Measurements from ENCODE around the gene PRKAG1. TPM values are rescaled to one million over a fixed set of nuclear protein-coding genes. Genes with fewer than 3 reads are reported as not detected.
A peak's percentile ranks its signal among the peaks of the same experiment; 100 is the strongest.
"Not testable (repeated sequence)": the region's sequence is repeated elsewhere in the genome, so short reads cannot be mapped to it uniquely, and the experiment has no call there.

Gene PRKAG1
- 29.8 TPM for total RNA-seq

DNA sequence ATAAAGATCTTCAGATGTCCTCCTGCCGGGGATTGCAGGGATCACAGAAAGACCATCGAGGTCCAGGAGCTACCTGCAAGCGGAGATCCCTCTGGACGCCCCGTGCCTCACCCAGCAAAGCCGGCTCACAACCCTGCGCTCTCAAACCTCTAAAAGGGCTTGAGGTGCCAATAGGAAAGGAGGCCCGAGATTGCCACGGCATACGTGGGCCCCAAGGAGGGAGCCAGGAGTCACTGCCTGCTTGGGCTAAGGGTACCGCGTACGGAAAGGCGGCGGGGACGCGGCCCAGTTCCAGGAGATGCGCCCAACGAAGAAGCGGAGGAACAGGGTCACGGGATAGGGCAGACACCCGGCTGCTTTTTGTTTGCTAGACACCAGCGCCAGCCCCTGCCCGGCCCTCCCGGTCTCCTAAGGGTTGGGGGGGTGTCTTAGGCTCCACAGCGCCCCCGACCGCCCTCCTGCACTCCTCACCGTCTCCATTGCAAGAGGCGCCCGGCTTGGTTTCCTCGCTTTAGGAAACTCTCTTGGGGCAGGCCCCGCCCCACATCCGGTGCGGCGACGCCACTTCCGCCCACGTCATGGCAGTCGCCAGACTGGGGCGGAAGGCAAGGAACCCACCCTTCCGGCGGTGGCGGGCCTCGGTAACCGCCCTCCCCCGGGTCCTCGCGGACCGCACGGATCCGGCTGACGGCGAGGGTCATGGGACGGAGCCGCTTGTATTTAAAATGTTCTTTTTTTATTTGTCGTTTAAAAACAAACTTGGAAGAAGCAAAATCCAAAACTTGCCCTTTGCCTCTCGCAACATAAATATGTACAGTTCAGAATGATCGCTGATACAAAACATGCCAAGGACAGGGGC lies at the start of gene PRKAG1:
Gene PRKAG1, minus strand, starts transcription at position 516 of the 859 bp plus-strand sequence. Its CDS starts 36 bp downstream, at position 480.
- Histone ChIP-seq H3K27me3 (ENCODE audit: insufficient read depth, low read length) (no peaks in the 10 kb centered on the region), H3K4me1 (ENCODE audit: insufficient read depth, low read length) (peaks cover 27% of the 10 kb centered on the region), H3K4me3 (ENCODE audit: low read length) (peak within 1 kb of the TSS; percentile 84), H3K9me3 (ENCODE audit: low read depth, low read length) (no peaks in the 10 kb centered on the region)

GRCh38 chr12:49066120-49066519 lies 47.5 kb upstream of the PRKAG1 start:
- H3K4me3 ChIP-seq (ENCODE audit: low read length) = no peak overlapping the region
- H3K27me3 ChIP-seq (ENCODE audit: insufficient read depth, low read length) = no peaks in the 10 kb centered on the region
- peaks cover 19% of the 10 kb centered on the region for H3K4me1 ChIP-seq (ENCODE audit: insufficient read depth, low read length)
- H3K9me3 ChIP-seq (ENCODE audit: low read depth, low read length) = no peaks in the 10 kb centered on the region

DNA sequence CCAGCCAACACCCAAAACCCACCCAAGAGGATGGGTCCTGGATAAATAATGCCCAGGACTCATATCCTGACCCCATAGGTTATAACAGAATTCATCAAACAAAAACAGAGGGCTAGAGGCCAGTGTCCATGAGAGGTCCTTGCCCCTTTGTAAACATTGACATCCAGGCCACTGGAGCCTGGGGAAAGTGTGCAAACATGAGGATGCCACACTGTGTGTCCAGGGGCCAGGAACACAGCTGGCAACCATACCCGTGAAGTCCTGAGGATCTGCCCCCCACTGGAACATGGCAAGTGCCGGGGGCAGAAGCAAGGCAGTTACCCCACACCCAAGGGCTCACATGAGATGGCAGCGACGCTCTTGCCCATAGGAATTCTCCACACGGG lies 46.2 kb upstream of the PRKAG1 start:
- no peaks in the 10 kb centered on the region for H3K9me3 ChIP-seq (ENCODE audit: low read depth, low read length)
- H3K4me1 ChIP-seq (ENCODE audit: insufficient read depth, low read length) = peaks cover 17% of the 10 kb centered on the region
- no peak overlapping the region for H3K4me3 ChIP-seq (ENCODE audit: low read length)
- H3K27me3 ChIP-seq (ENCODE audit: insufficient read depth, low read length) = no peaks in the 10 kb centered on the region

DNA sequence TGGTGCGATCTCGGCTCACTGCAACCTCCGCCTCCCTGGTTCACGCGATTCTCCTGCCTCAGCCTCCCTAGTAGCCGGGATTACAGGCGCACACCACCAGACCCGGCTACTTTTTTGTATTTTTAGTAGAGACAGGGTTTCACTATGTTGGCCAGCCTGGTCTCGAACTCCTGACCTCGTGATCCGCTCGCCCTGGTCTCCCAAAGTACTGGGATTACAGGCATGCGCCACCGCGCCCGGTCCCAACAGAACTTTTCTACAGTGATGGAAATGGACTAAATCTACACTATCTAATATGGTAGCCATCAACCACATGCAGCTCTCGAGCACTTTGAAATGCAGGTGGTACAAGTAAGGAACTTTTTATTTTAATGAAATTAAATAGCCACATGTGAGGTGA lies 43.3 kb upstream of the PRKAG1 start:
- H3K4me3 ChIP-seq (ENCODE audit: low read length); H3K27me3 ChIP-seq (ENCODE audit: insufficient read depth, low read length); H3K9me3 ChIP-seq (ENCODE audit: low read depth, low read length): not testable (repeated sequence)
- peaks cover 35% of the 10 kb centered on the region for H3K4me1 ChIP-seq (ENCODE audit: insufficient read depth, low read length)

DNA sequence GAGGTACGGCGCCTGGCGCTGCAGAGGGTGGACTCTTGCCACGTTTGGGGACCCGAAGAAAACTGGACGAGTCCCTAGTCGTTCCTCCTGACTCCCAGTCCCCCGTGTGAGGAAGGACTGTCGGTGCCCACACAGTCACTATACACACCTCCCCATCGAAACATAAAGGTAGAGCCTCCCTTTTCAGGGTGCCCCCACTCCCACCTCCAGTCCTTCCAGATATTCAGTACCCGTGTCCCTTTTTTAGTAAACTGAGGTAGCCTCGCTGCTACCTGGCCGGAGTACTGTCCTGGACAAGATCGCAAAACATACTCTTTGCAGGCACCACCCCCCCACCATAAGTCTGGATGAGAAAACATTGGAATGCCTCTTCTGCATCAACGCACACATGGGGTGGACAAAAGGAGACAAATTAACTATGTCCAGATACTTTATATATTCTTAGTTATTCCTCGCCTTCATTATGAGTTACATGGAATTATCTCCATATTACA lies 42.6 kb upstream of the PRKAG1 start:
- Histone ChIP-seq H3K9me3 (ENCODE audit: low read depth, low read length) (no peaks in the 10 kb centered on the region), H3K4me1 (ENCODE audit: insufficient read depth, low read length) (peaks cover 42% of the 10 kb centered on the region), H3K4me3 (ENCODE audit: low read length) (peak overlapping the region; percentile 91), H3K27me3 (ENCODE audit: insufficient read depth, low read length) (no peaks in the 10 kb centered on the region)

DNA sequence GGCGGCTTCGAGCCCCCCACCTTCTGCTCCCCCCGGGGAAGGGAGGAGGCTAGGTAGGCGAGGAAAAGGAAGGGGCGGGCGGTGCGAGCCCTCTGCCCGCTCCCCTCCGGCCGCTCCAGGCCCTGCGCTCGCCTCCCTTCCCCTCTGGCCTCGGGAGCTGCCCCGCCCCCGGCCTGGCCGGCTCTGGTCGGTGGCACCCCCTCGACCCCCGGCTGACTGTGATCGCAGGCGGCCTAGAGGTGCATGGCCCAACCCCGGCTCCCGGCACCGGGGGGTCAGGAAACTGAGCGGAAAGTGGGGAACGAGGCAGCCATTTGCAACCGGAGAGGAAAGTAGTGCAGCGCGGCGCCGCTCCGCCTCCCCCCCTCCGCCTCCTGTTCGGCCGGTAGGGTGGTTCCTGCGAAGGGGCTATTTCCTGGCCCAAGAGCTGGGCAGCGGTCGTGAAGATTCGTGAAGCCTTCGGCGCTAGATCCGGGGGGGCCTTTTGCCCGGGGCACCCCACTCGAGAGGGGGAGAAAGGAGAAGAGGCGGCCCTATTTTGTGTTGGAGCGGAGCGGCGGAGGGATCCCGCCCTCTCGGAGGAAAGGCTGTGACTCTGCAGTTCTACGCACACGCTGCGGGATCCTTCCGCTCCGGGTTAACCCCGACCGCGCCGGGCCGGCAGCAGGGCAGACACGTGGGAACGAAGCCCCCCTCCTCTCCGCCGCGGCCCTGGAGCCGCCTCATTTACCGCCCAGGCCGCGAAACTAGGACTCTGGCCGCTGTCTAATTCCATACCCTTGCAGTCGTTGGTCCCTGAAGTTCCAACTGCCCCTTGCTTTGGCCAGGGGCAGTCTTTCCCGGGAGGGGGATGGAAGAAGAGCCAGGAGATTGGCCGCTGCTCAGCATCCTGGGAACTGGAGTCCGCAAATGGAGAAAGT lies 41.9 kb upstream of the PRKAG1 start, which contains the start of gene KMT2D:
Gene KMT2D, minus strand, starts transcription at position 558 of the 920 bp plus-strand sequence. CDS start 5,470 bp downstream, outside the sequence.
- H3K4me1 ChIP-seq (ENCODE audit: insufficient read depth, low read length) = peaks cover 49% of the 10 kb centered on the region
- H3K9me3 ChIP-seq (ENCODE audit: low read depth, low read length) = no peaks in the 10 kb centered on the region
- H3K4me3 ChIP-seq (ENCODE audit: low read length) = peak within 1 kb of the TSS; percentile 91
- no peaks in the 10 kb centered on the region for H3K27me3 ChIP-seq (ENCODE audit: insufficient read depth, low read length)

- H3K27me3 ChIP-seq (ENCODE audit: insufficient read depth, low read length) = no peaks in the 10 kb centered on the region
- H3K4me3 ChIP-seq (ENCODE audit: low read length) = peak overlapping the region; percentile 91
These were observed 41.0 kb upstream of the PRKAG1 start for GRCh38 chr12:49059299-49060171.

DNA sequence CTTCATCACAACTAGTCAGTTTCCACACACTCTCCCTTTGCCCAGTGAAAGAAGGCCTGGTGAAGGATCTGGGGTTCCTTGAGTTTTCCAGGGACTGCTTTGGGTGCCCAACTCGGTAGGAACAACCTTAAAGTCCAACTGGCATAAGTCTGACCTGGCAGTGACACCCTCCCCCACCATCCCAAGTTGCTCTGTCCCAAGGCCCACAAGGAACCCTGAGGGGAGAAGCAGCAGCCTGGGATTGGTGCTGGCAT lies 40.4 kb upstream of the PRKAG1 start:
- Histone ChIP-seq H3K9me3 (ENCODE audit: low read depth, low read length) (no peaks in the 10 kb centered on the region), H3K4me1 (ENCODE audit: insufficient read depth, low read length) (peaks cover 54% of the 10 kb centered on the region), H3K27me3 (ENCODE audit: insufficient read depth, low read length) (no peaks in the 10 kb centered on the region), H3K4me3 (ENCODE audit: low read length) (peak overlapping the region; percentile 91)

More at GRCh38 chr12:49059299-49060171, 41.0 kb upstream of the PRKAG1 start:
- Histone ChIP-seq H3K4me1 (ENCODE audit: insufficient read depth, low read length) (peaks cover 54% of the 10 kb centered on the region), H3K9me3 (ENCODE audit: low read depth, low read length) (no peaks in the 10 kb centered on the region)

- Histone ChIP-seq H3K27me3 (ENCODE audit: insufficient read depth, low read length) (no peaks in the 10 kb centered on the region), H3K4me1 (ENCODE audit: insufficient read depth, low read length) (peaks cover 54% of the 10 kb centered on the region), H3K9me3 (ENCODE audit: low read depth, low read length) (no peaks in the 10 kb centered on the region), H3K4me3 (ENCODE audit: low read length) (peak overlapping the region; percentile 91)
These were observed 39.9 kb upstream of the PRKAG1 start for GRCh38 chr12:49058366-49059044.

GRCh38 chr12:49057888-49058287 lies 39.3 kb upstream of the PRKAG1 start:
- Histone ChIP-seq H3K9me3 (ENCODE audit: low read depth, low read length) (no peaks in the 10 kb centered on the region), H3K27me3 (ENCODE audit: insufficient read depth, low read length) (no peaks in the 10 kb centered on the region), H3K4me1 (ENCODE audit: insufficient read depth, low read length) (peaks cover 54% of the 10 kb centered on the region), H3K4me3 (ENCODE audit: low read length) (peak overlapping the region; percentile 91)

DNA sequence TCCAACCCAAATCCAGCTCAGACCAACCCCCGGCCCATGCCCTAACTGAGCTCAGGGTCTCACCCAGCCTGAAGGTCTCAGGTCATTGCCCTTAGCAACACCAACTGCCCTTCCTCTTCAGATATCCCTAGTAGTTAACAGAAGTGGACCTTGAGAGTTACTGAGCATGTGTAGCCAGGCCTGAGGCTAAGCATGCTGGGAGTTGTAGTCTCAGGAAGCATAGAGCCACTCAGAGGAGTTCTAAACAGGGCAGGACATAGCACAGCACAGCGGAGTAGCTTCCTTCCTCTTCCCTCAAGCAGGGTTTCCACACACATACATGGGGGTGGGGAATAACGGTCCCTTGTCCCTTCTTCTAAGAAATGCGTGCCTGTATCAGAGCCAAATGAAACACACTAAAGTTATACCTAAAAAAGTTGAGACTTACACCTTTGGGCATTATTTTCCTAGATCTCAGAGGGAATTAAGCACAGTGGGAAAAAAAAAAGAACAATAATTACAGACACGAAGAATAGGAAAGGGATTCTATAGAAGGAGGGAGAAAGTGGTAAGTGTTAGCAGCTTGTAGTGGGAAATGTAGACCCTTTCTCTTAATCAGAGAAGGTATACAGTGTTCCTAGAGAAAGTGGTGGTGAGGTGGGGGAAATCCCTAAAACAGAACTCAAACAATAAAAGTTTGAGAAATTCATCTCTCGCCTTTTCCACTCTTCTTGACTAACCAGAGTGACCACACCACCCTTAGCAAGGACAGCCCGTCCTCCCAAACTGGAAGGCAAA lies 37.6 kb upstream of the PRKAG1 start:
- Histone ChIP-seq H3K27me3 (ENCODE audit: insufficient read depth, low read length) (no peaks in the 10 kb centered on the region), H3K4me1 (ENCODE audit: insufficient read depth, low read length) (peaks cover 50% of the 10 kb centered on the region), H3K4me3 (ENCODE audit: low read length) (peak overlapping the region; percentile 1), H3K9me3 (ENCODE audit: low read depth, low read length) (no peaks in the 10 kb centered on the region)

- no peaks in the 10 kb centered on the region for H3K27me3 ChIP-seq (ENCODE audit: insufficient read depth, low read length)
- H3K9me3 ChIP-seq (ENCODE audit: low read depth, low read length) = no peaks in the 10 kb centered on the region
- no peak overlapping the region for H3K4me3 ChIP-seq (ENCODE audit: low read length)
- peaks cover 45% of the 10 kb centered on the region for H3K4me1 ChIP-seq (ENCODE audit: insufficient read depth, low read length)
These were observed 36.5 kb upstream of the PRKAG1 start for GRCh38 chr12:49055092-49055491.

- no peak overlapping the region for H3K4me3 ChIP-seq (ENCODE audit: low read length)
These were observed 35.9 kb upstream of the PRKAG1 start for GRCh38 chr12:49054524-49054923.

More at GRCh38 chr12:49054524-49054923, 35.9 kb upstream of the PRKAG1 start:
- no peaks in the 10 kb centered on the region for H3K27me3 ChIP-seq (ENCODE audit: insufficient read depth, low read length)
- peaks cover 45% of the 10 kb centered on the region for H3K4me1 ChIP-seq (ENCODE audit: insufficient read depth, low read length)
- no peaks in the 10 kb centered on the region for H3K9me3 ChIP-seq (ENCODE audit: low read depth, low read length)

All from mononuclear cell (primary cell).